Bronchial smooth muscle cell (primary cell): ENCODE results near the gene LPAR5. TPM values are rescaled to one million over a fixed set of nuclear protein-coding genes. Genes with fewer than 3 reads are reported as not detected.

Experiments used
- total RNA-seq: library from RNA; depleted of rRNA; stranded (reverse); fragments of >200 nt; gene quantifications from 2 replicates; pipeline ENCODE4 v1.2.1, GENCODE V29; 2014

The LPAR5 gene
- total RNA-seq: not detected in 2 replicates

DNA sequence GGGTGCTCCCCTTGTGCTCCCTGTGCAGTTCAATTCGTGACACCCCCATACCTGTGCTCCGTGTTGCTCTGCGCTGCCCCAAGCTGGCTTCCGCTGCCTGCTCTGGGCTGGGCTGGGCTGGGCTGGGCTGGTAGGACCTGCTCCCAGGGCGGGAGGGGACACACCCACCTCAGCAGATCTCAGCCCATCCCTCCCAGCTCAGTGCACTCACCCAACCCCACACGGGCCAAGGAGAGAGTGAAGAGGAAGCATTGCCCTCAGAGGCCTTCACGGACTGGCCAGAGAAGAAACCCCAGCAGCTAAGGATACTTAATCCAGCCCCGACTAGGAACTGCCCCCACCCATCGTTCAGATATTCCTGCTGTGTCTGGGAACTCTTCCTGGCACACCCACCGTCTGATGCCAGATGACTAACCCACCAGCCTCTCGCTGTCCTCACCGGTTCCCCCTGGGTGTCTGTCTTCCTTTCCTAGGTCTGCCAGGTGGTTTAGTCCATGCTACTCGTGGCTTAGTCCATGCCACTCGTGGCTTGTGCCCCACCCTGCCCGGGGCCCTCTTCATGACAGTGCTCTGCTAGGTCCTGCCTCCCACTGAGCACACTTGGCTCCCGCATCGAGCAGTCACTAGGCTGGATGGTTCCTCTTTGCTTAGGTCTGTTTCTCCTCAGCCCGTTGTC is at the start of gene LPAR5:
LPAR5 (minus strand) TSS at position 104 of the 676 bp plus-strand sequence. CDS start 14,711 bp downstream, outside the sequence.

DNA sequence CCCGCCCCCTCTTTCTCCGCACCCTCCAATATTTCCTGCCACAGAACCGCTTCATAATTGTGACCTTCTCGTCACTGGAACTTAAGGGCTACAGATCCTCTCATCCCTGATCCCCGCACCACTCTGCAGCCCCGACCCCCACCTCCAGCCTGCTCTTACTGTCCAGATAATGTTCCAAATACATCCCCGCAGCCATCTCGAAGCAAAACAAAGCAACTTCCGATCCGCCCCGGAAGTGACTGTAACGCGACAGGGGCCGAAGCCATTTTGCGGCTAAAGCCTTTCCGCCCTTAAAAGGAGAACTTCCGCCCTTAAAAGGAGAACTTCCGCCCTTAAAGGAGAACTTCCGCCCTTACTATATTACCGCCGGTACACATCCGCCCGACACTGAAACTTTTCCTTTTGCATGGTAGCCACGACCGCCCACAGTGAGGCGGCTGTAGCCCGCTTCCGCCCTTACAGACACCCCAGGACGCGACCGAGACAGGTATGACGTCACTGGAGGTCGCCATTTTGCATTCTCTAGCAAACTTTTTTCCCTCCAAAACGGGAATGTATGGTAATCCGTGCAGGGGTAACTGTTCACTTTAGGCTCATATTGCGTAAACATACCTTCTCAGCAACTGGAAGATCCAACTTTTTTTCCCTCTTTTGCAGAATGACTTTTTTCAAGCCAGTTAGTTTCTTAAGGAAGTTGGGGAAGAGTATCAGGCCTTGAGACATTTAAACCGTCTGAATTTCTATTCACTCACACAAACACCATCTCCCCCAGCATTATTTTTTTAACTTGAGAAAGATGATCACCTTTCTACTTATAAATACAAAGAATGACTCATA is 27.4 kb upstream of the LPAR5 start, which contains the start of gene ING4:
ING4 (minus strand) TSS at position 214 of the 837 bp plus-strand sequence; CDS start at position 196, 18 bp downstream.

DNA sequence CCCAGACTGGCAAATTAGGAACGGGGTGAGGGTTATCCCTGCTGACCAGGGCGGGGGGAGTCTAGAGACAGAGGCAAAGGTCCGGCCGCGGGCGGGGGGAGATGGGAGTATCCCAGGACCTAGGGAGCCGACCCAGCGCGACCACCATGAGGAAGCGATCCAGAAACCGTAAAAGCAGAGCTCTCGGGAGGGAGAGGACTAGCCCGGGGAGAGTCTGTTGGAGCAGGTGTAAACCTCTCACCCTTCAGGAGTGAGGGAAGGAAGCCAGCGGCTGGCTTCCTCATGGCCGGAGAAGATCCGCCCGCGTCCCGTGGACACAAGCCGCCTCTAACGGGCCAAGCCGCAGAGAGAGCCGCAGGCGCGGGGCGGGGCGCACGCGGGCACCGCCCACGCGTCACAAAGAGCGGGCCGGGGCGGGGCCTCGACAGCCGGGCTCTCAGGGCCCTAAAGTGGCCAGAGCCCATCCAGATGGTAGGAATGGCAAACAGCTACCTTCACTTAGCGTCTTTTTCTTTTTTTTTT is 11.4 kb upstream of the LPAR5 start, which contains the start of gene ACRBP:
ACRBP (minus strand) TSS at position 350 of the 522 bp plus-strand sequence; CDS start at position 284, 66 bp downstream.

Other genes with a start within 250 kb of the LPAR5 start
- 0.34 TPM in 1 of 2 replicates, not detected in the other for gene CD27, start 191.0 kb downstream of the LPAR5 start, total RNA-seq
- gene TAPBPL, start 183.9 kb downstream of the LPAR5 start, total RNA-seq: 11.0 and 15.4 TPM in 2 replicates
- 17.0 and 18.9 TPM in 2 replicates for gene VAMP1, start 165.3 kb downstream of the LPAR5 start, total RNA-seq
- gene MRPL51, start 142.7 kb downstream of the LPAR5 start, total RNA-seq: 115 and 174 TPM in 2 replicates
- 16.9 and 28.1 TPM in 2 replicates for gene NCAPD2, start 141.9 kb downstream of the LPAR5 start, total RNA-seq
- gene GAPDH, start 101.4 kb downstream of the LPAR5 start, total RNA-seq: 6,052 and 6,940 TPM in 2 replicates
- gene IFFO1, start 79.9 kb downstream of the LPAR5 start, total RNA-seq: 15.8 and 25.7 TPM in 2 replicates
- gene NOP2, start 67.7 kb downstream of the LPAR5 start, total RNA-seq: 9.5 and 10.9 TPM in 2 replicates
- gene CHD4, start 28.6 kb downstream of the LPAR5 start, total RNA-seq: 177 and 244 TPM in 2 replicates
- gene ACRBP, start 11.5 kb upstream of the LPAR5 start, total RNA-seq: 0.16 and 0.34 TPM in 2 replicates
- 41.0 and 41.6 TPM in 2 replicates for gene ING4, start 27.2 kb upstream of the LPAR5 start, total RNA-seq
- 9.6 and 10.8 TPM in 2 replicates for gene ZNF384, start 53.4 kb upstream of the LPAR5 start, total RNA-seq
- gene PIANP, start 64.9 kb upstream of the LPAR5 start, total RNA-seq: 0.09 and 0.16 TPM in 2 replicates
- gene COPS7A, start 88.1 kb upstream of the LPAR5 start, total RNA-seq: 98.5 and 128 TPM in 2 replicates
- gene MLF2, start 117.2 kb upstream of the LPAR5 start, total RNA-seq: 95.8 and 115 TPM in 2 replicates
- gene PTMS, start 130.4 kb upstream of the LPAR5 start, total RNA-seq: 59.3 and 88.7 TPM in 2 replicates
- 0.09 and 0.32 TPM in 2 replicates for gene LAG3, start 136.6 kb upstream of the LPAR5 start, total RNA-seq
- 0.16 and 0.17 TPM in 2 replicates for gene CD4, start 153.6 kb upstream of the LPAR5 start, total RNA-seq
- gene GPR162, start 185.9 kb upstream of the LPAR5 start, total RNA-seq: 5.1 and 5.8 TPM in 2 replicates
- gene P3H3, start 192.4 kb upstream of the LPAR5 start, total RNA-seq: 72.0 and 114 TPM in 2 replicates
- gene GNB3, start 205.0 kb upstream of the LPAR5 start, total RNA-seq: 1.3 and 2.0 TPM in 2 replicates
- 1.2 and 3.0 TPM in 2 replicates for gene CDCA3, start 215.3 kb upstream of the LPAR5 start, total RNA-seq
- gene USP5, start 216.2 kb upstream of the LPAR5 start, total RNA-seq: 77.2 and 79.0 TPM in 2 replicates
- 512 and 968 TPM in 2 replicates for gene TPI1, start 231.6 kb upstream of the LPAR5 start, total RNA-seq
- 10.1 and 13.6 TPM in 2 replicates for gene SPSB2, start 237.3 kb upstream of the LPAR5 start, total RNA-seq